ENCODE data around the gene TMEM126A.
"Not testable (repeated sequence)": the region's sequence is repeated elsewhere in the genome, so short reads cannot be mapped to it uniquely, and the experiment has no call there.

DNA sequence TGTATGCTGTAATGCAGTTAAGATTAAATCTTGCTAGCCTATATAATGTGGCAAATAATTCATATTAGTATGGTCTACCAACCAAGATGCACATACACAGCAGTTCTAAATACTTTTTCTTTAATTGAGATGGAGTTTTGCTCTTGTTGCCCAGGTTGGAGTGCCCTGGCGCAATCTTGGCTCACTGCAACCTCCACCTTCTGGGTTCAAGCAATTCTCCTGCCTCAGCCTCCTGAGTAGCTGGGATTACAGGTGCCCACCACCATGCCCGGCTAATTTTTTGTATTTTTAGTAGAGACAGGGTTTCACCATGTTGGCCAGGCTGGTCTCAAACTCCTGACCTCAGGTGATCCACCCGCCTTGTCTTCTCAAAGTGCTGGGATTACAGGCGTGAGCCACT, 6.6 kb downstream of the TMEM126A start:
- 0 out of 2 replicates have a peak, but pooled peaks have one; percentile 10 for TF ChIP-seq POLR2AphosphoS5 (IDR thresholded peaks at IDR 0.05; ENCODE audit: low read depth, low read length)
- TF ChIP-seq POLR2A, SPI1 (IDR thresholded peaks at IDR 0.05; ENCODE audit: low read depth, low read length): not testable (repeated sequence)
